ENCODE results near the gene RYK.
"Not testable (repeated sequence)": the region's sequence is repeated elsewhere in the genome, so short reads cannot be mapped to it uniquely, and the experiment has no call there.

The RYK gene

DNA sequence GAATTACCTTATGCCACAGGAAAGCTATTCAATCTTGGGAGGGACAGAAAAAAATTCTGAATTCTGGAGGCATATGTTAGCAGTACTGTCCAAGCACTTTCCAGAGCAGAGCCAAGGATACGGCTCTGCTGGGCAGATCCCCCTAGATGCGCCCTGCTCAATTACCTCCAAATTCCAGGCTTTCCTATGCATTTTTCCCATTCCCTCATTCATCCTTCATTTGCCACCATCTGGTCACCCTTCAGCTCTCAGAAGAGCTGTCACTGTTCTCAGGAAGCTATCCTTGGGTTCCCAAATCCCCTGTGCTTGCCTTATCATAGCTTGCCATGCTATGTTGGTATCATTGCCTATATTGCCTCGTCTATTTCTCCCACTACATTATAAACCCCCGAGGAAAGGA is 45.2 kb downstream of the RYK start:
- Histone ChIP-seq H3K56ac (ENCODE audit: low read length) (no peak overlapping the region), H3K4me1 (ENCODE audit: control insufficient read depth, low read depth, low read length) (no peaks in the 10 kb centered on the region), H3K79me1 (ENCODE audit: low read length) (peaks cover 2% of the 10 kb centered on the region), H3K18ac (ENCODE audit: low read length) (no peak overlapping the region), H3K27me3 (ENCODE audit: insufficient read depth, low read length, poor library complexity) (no peaks in the 10 kb centered on the region), H4K8ac (ENCODE audit: low read depth, low read length) (no peak overlapping the region), H3K36me3 (ENCODE audit: control insufficient read depth, insufficient read depth, low read length) (peaks cover 5% of the 10 kb centered on the region), H3K23ac (ENCODE audit: low read length) (no peak overlapping the region), H2BK5ac (ENCODE audit: low read length) (no peak overlapping the region), H2BK15ac (replicated peaks; ENCODE audit: low read depth) (no peak overlapping the region), H3K4me2 (ENCODE audit: low read length) (no peak overlapping the region), H3K9ac (ENCODE audit: low read length) (no peak overlapping the region), H2BK120ac (ENCODE audit: low read depth, low read length) (no peak overlapping the region), H4K5ac (ENCODE audit: low read length) (no peak overlapping the region), H3K79me2 (ENCODE audit: control insufficient read depth, insufficient read depth, low read length) (no peaks in the 10 kb centered on the region), H2AK5ac (ENCODE audit: low read length) (no peak overlapping the region), H3K4me3 (ENCODE audit: low read length) (no peak overlapping the region), H3K27ac (ENCODE audit: low read depth, low read length) (no peak overlapping the region), H3K4ac (ENCODE audit: low read depth, low read length) (no peak overlapping the region)
- no CpG with 5 or more reads among the region's 4 CpGs for WGBS (ENCODE audit: extremely low coverage, insufficient coverage, low lambda C conversion rate)
- no peak for DNase-seq

DNA sequence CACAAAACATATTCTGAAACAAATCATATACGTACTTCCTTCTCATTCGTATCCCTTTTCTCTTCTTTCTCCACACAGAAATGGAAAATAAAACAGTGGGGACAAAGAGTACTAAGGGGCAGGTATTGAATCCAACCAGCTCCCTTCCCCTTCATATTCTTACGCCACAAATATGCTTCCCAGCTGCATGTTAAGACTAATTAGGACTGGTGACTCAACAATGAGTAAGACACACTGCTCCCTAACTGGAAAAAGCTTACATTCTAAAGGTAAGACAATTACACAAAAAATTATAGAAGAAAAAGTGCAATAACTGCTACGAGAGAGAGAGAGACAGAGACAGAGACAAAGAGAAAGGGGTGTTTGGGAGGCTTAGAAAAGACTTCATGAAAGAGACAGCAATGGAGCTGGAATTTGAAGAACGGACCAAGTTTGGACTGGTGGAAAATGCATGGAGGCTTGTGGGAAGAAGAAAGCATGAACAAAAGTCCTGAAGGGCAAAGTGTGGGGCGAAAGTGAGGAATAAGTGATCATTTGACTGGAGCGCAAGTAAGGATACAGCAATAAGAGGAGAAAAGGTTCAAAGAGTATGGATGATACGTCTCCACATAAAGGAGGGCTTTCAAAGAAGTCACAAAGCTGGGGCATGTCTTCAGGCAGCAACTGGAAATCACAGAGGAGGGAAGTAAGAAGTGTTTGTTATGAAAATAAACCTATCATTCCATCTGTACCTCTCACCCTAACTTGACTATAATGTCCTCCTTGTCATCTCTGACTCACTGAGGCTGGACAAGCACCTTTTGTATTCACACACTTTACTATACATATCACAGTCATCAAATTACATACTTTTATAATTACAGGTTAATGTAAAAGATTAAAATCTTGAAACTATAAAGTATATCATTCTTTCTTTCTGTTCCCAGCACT is 49.2 kb downstream of the RYK start:
- no peak overlapping the region for H3K9ac ChIP-seq (ENCODE audit: low read length)
- H3K23ac ChIP-seq (ENCODE audit: low read length) = no peak overlapping the region
- no peak overlapping the region for H2BK15ac ChIP-seq (replicated peaks; ENCODE audit: low read depth)
- no peak overlapping the region for H4K8ac ChIP-seq (ENCODE audit: low read depth, low read length)
- DNase-seq = no peak
- H2AK5ac ChIP-seq (ENCODE audit: low read length) = no peak overlapping the region
- H3K27me3 ChIP-seq (ENCODE audit: insufficient read depth, low read length, poor library complexity) = no peaks in the 10 kb centered on the region
- H3K27ac ChIP-seq (ENCODE audit: low read depth, low read length) = no peak overlapping the region
- no peak overlapping the region for H2BK5ac ChIP-seq (ENCODE audit: low read length)
- no peak overlapping the region for H3K4me3 ChIP-seq (ENCODE audit: low read length)
- no peak overlapping the region for H3K4ac ChIP-seq (ENCODE audit: low read depth, low read length)
- H2BK120ac ChIP-seq (ENCODE audit: low read depth, low read length) = no peak overlapping the region
- no peak overlapping the region for H3K56ac ChIP-seq (ENCODE audit: low read length)
- H3K79me2 ChIP-seq (ENCODE audit: control insufficient read depth, insufficient read depth, low read length) = no peaks in the 10 kb centered on the region
- H3K36me3 ChIP-seq (ENCODE audit: control insufficient read depth, insufficient read depth, low read length) = peaks cover 5% of the 10 kb centered on the region
- H3K4me2 ChIP-seq (ENCODE audit: low read length) = no peak overlapping the region
- peaks cover 3% of the 10 kb centered on the region for H3K79me1 ChIP-seq (ENCODE audit: low read length)
- no peak overlapping the region for H4K5ac ChIP-seq (ENCODE audit: low read length)
- H3K18ac ChIP-seq (ENCODE audit: low read length) = no peak overlapping the region
- 100% methylated on average over 2 of the region's 8 CpGs for WGBS (ENCODE audit: extremely low coverage, insufficient coverage, low lambda C conversion rate)
- H3K4me1 ChIP-seq (ENCODE audit: control insufficient read depth, low read depth, low read length) = no peaks in the 10 kb centered on the region

DNA sequence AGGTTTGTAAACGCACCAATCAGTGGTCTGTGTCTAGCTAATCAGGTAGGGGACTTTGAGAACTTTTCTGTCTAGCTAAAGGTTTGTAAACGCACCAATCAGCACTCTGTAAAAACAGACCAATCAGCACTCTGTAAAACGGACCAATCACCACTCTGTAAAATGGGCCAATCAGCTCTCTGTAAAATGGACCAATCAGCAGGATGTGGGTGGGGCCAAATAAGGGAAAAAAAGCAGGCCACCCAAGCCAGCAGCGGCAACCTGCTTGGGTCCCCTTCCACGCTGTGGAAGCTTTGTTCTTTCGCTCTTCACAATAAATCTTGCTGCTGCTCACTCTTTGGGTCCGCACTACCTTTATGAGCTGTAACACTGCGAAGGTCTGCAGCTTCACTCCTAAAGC is 50.8 kb downstream of the RYK start:
- H3K9ac ChIP-seq (ENCODE audit: low read length); H3K18ac ChIP-seq (ENCODE audit: low read length); H2BK120ac ChIP-seq (ENCODE audit: low read depth, low read length); H3K79me1 ChIP-seq (ENCODE audit: low read length); H3K79me2 ChIP-seq (ENCODE audit: control insufficient read depth, insufficient read depth, low read length); H4K8ac ChIP-seq (ENCODE audit: low read depth, low read length); H3K4ac ChIP-seq (ENCODE audit: low read depth, low read length); H3K27ac ChIP-seq (ENCODE audit: low read depth, low read length); H2BK5ac ChIP-seq (ENCODE audit: low read length); DNase-seq; H3K23ac ChIP-seq (ENCODE audit: low read length); H3K27me3 ChIP-seq (ENCODE audit: insufficient read depth, low read length, poor library complexity); H3K4me2 ChIP-seq (ENCODE audit: low read length); H2AK5ac ChIP-seq (ENCODE audit: low read length); H4K5ac ChIP-seq (ENCODE audit: low read length); H3K36me3 ChIP-seq (ENCODE audit: control insufficient read depth, insufficient read depth, low read length); H3K56ac ChIP-seq (ENCODE audit: low read length); H3K4me3 ChIP-seq (ENCODE audit: low read length); H3K4me1 ChIP-seq (ENCODE audit: control insufficient read depth, low read depth, low read length); H2BK15ac ChIP-seq (replicated peaks; ENCODE audit: low read depth): not testable (repeated sequence)
- WGBS (ENCODE audit: extremely low coverage, insufficient coverage, low lambda C conversion rate) = no CpG with 5 or more reads among the region's 8 CpGs

DNA sequence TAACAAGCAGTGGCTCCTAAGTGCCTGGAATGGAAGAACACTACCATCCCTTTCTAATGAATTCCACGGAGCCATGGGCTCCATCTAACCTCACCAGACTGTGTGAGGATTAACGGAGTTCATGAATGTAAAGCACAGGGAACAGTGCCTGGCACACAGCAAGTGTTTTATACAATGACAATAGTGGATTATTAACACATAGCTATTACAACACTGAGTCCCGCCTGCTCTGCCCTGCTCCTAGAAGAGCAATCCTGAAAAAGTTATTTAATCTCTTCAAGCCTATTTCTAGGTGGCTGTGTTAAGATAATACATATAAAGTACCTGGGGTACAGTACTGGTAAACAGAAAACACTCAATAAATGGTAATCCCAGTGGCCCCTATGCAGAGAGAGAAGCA is 51.4 kb downstream of the RYK start:
- no peak for DNase-seq
- H3K79me1 ChIP-seq (ENCODE audit: low read length) = peaks cover 1% of the 10 kb centered on the region
- no peak overlapping the region for H3K23ac ChIP-seq (ENCODE audit: low read length)
- no peak overlapping the region for H3K4me2 ChIP-seq (ENCODE audit: low read length)
- no peaks in the 10 kb centered on the region for H3K4me1 ChIP-seq (ENCODE audit: control insufficient read depth, low read depth, low read length)
- H3K27ac ChIP-seq (ENCODE audit: low read depth, low read length) = no peak overlapping the region
- no peak overlapping the region for H3K4ac ChIP-seq (ENCODE audit: low read depth, low read length)
- H2BK15ac ChIP-seq (replicated peaks; ENCODE audit: low read depth) = no peak overlapping the region
- H2AK5ac ChIP-seq (ENCODE audit: low read length) = no peak overlapping the region
- no peak overlapping the region for H4K5ac ChIP-seq (ENCODE audit: low read length)
- no peaks in the 10 kb centered on the region for H3K27me3 ChIP-seq (ENCODE audit: insufficient read depth, low read length, poor library complexity)
- no peak overlapping the region for H3K4me3 ChIP-seq (ENCODE audit: low read length)
- no peak overlapping the region for H3K18ac ChIP-seq (ENCODE audit: low read length)
- no peak overlapping the region for H2BK5ac ChIP-seq (ENCODE audit: low read length)
- WGBS (ENCODE audit: extremely low coverage, insufficient coverage, low lambda C conversion rate) = no CpG with 5 or more reads among the region's 3 CpGs
- peaks cover 5% of the 10 kb centered on the region for H3K36me3 ChIP-seq (ENCODE audit: control insufficient read depth, insufficient read depth, low read length)
- H3K9ac ChIP-seq (ENCODE audit: low read length) = no peak overlapping the region
- H4K8ac ChIP-seq (ENCODE audit: low read depth, low read length) = no peak overlapping the region
- no peak overlapping the region for H2BK120ac ChIP-seq (ENCODE audit: low read depth, low read length)
- no peak overlapping the region for H3K56ac ChIP-seq (ENCODE audit: low read length)
- H3K79me2 ChIP-seq (ENCODE audit: control insufficient read depth, insufficient read depth, low read length) = no peaks in the 10 kb centered on the region

DNA sequence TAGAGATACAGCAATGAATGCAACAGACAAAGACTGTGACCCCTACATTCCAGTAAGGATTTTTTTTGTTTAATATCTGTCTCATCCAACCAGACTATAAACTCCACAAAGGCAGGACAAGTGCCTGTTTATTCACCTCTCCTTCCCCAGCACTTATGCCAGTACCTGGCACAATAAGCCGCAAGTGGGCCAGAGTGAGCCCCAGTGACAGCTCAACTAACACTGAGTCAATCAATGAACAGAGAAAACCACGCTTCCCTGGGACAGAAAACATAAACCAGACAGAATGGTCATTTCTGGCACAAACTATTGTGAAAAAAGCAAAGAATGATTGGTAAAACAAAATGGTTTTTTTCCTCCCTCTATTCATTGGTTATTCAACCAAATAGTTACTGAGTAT is 52.2 kb downstream of the RYK start:
- H3K9ac ChIP-seq (ENCODE audit: low read length) = no peak overlapping the region
- H3K23ac ChIP-seq (ENCODE audit: low read length) = no peak overlapping the region
- no peak for DNase-seq
- no peak overlapping the region for H4K5ac ChIP-seq (ENCODE audit: low read length)
- H3K27ac ChIP-seq (ENCODE audit: low read depth, low read length) = no peak overlapping the region
- H3K4me3 ChIP-seq (ENCODE audit: low read length) = no peak overlapping the region
- H3K36me3 ChIP-seq (ENCODE audit: control insufficient read depth, insufficient read depth, low read length) = peaks cover 5% of the 10 kb centered on the region
- no peak overlapping the region for H3K18ac ChIP-seq (ENCODE audit: low read length)
- no peak overlapping the region for H3K56ac ChIP-seq (ENCODE audit: low read length)
- no peak overlapping the region for H4K8ac ChIP-seq (ENCODE audit: low read depth, low read length)
- H3K4me1 ChIP-seq (ENCODE audit: control insufficient read depth, low read depth, low read length) = no peaks in the 10 kb centered on the region
- no peak overlapping the region for H2BK120ac ChIP-seq (ENCODE audit: low read depth, low read length)
- H3K79me1 ChIP-seq (ENCODE audit: low read length) = peaks cover 1% of the 10 kb centered on the region
- no peak overlapping the region for H2BK5ac ChIP-seq (ENCODE audit: low read length)
- no peak overlapping the region for H2AK5ac ChIP-seq (ENCODE audit: low read length)
- H3K4me2 ChIP-seq (ENCODE audit: low read length) = no peak overlapping the region
- H3K79me2 ChIP-seq (ENCODE audit: control insufficient read depth, insufficient read depth, low read length) = no peaks in the 10 kb centered on the region
- no CpG with 5 or more reads among the region's 2 CpGs for WGBS (ENCODE audit: extremely low coverage, insufficient coverage, low lambda C conversion rate)
- H3K4ac ChIP-seq (ENCODE audit: low read depth, low read length) = no peak overlapping the region
- H2BK15ac ChIP-seq (replicated peaks; ENCODE audit: low read depth) = no peak overlapping the region
- H3K27me3 ChIP-seq (ENCODE audit: insufficient read depth, low read length, poor library complexity) = no peaks in the 10 kb centered on the region

Data from mesendoderm (in vitro differentiated cells).